ENCODE results near the gene REPS1. TPM values are rescaled to one million over a fixed set of nuclear protein-coding genes. Genes with fewer than 3 reads are reported as not detected.

The REPS1 gene
- total and polyA plus RNA-seq, 2 of the 13 experiments (the other 11 are each of a cell fraction or from before 2014, with no cell fraction given): 36.4 to 38.3 TPM

DNA sequence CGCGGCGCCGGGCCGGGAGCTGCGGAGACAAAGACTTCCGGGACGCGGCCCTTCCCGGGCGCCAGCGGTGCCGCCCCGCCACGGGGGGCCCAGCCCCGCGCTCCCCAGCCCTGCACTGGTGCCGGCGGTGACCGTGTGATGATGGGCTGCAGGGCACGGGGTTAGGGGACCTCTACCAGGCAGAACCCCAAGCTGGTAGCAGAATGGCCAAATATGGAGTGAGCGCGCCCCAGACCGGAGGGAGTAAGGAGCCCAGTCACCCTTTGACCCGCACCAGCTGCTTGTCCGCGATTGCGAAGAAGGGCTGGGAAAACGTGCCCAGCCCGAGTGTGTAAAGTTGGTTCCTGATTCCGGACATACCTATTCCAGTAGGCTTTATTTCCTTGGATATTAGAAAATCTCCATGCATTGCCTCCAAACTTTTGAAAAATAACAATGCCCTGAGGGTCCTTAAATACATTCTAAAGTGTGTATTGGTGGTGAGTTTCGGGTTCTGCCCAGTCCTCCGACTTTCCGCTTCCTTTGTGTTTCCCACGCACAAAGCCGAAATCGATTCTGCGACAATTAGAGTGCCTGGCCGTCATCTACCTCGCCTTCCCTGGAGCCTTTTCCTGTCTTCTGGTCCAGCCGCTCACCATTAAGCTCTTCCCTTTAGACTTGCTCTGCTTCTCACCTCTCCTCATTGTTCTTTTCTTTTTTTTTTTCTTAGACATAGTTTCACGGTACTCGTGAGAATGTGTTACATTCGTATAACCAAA, 41.6 kb upstream of the REPS1 start (continued):
- TF ChIP-seq ZFYVE20 (CRISPR knock-in tag; IDR thresholded peaks at IDR 0.05; ENCODE audit: borderline replicate concordance, low read depth) (0 out of 2 replicates have a peak, but pooled peaks have one; percentile 25), ZNF446 (CRISPR knock-in tag; IDR thresholded peaks at IDR 0.05) (no peak), ZSCAN31 (CRISPR knock-in tag; IDR thresholded peaks at IDR 0.05; ENCODE audit: low read depth) (0 out of 2 replicates have a peak, but pooled peaks have one; percentile 2), ZNF30 (CRISPR knock-in tag; IDR thresholded peaks at IDR 0.05) (no peak), HOXA7 (CRISPR knock-in tag; IDR thresholded peaks at IDR 0.05) (no peak), HOXA9 (CRISPR knock-in tag; IDR thresholded peaks at IDR 0.05; ENCODE audit: borderline replicate concordance) (0 out of 2 replicates have a peak, but pooled peaks have one; percentile 22), FIP1L1 (IDR thresholded peaks at IDR 0.05; ENCODE audit: borderline replicate concordance, insufficient read depth, low read depth, low read length) (no peak)
- TF ChIP-seq, protein P1, sequence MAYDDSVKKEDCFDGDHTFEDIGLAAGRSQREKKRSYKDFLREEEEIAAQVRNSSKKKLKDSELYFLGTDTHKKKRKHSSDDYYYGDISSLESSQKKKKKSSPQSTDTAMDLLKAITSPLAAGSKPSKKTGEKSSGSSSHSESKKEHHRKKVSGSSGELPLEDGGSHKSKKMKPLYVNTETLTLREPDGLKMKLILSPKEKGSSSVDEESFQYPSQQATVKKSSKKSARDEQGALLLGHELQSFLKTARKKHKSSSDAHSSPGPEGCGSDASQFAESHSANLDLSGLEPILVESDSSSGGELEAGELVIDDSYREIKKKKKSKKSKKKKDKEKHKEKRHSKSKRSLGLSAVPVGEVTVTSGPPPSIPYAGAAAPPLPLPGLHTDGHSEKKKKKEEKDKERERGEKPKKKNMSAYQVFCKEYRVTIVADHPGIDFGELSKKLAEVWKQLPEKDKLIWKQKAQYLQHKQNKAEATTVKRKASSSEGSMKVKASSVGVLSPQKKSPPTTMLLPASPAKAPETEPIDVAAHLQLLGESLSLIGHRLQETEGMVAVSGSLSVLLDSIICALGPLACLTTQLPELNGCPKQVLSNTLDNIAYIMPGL (CRISPR knock-in tag; IDR thresholded peaks at IDR 0.05; ENCODE audit: borderline replicate concordance in 1 of 2, low read depth in 1 of 2): peak in 1 of 2 experiments; percentile 51; a peak in 2 of 4 replicates
